GM19025 (cell line): ENCODE measurements around the gene HAGHL.
A peak's percentile ranks its signal among the peaks of the same experiment; 100 is the strongest.
"Not testable (repeated sequence)": the region's sequence is repeated elsewhere in the genome, so short reads cannot be mapped to it uniquely, and the experiment has no call there.

ENCODE experiments used
- ATAC-seq: cut with Tn5 transposase; IDR thresholded peaks from one replicate; pipeline ENCODE4 v1.9.1; 2021; ENCODE audit warnings: mild to moderate bottlenecking, low read depth, moderate library complexity; ENCODE audit not compliant: unreplicated experiment

Gene HAGHL

DNA sequence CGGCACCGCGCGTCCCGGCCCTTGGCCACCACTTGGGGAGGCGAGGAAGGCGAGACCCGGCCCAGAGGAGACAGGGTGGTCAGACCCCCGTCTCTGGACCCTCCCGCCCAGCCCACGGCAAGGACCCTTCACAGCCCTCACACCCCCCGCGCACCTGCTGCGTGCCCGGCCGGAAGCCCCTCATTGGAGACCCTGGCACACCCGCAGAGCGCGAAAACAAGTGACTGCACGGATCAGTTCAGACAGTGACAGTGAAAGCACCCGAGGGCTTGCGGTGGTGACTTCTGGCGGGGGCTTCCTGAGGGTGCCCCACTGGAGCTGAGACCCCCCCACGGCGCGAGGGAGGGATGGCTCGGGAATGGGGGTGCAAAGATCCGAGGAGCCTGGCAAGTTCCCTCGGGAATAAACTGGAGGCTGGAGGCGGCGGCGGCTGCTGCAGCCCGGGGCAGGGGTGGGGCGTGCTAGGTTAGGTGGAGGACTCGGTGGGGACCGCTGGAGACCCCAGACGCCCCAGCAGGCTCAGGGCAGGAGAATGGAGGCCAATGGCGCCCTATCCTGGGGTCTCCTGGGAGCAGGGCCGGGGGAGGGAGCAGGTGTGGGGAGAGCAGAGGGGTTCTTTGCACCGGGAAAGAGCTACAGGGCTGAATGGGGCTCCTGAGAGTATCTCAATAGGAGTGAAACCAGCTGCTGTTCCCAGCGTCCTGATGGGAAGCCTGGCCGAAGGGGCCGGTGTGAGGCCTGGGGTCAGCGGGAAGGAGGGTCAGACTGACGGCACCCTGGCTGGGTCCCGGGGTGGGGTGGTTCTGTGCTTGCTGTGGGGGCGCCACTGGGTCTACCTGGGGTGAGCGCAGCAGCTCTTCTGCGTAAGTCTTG is 20.5 kb upstream of the HAGHL start:
- ATAC-seq = no peak

DNA sequence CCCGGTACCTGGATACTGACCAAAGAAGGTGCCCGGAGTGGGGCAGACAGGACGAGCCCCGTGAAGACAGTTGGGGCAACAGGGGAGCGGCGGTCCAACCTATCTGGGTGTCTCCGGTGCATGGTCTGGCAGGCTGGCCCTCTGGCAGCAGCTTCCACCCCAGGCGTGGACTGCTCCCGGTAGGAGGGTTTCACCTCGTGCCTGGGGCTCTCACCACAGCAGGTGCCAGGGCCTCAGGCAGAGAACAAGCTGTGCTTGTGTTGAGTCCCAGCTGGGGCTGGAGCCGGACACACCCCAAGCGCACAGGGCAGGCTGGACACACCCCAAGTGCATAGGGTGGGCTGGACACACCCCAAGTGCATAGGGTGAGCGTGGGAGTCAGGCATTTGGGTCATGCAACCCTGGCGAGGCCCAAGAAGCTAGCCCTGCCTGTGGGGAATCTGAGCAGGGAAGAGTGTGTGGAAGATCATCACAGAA is 19.8 kb upstream of the HAGHL start:
- no peak for ATAC-seq

DNA sequence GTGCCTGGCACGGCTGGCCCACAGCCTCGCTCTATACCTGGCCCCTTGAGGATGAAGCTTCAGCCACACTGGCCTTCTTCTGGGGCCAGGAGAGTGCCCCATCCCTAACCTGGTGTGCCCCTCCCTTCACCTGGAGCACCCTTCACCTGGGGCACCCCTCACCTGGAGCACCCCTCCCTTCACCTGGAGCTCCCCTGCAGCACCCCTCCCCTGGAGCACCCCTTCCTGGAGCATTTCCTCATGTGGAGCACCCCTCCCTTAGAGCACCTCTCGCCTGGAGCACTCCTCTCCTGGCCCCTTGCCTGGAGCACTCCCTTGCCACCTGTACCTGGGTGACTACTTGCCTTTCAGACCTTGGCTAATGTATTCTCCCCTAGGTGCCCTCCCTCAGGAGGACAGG is 18.9 kb upstream of the HAGHL start:
- ATAC-seq = no peak

DNA sequence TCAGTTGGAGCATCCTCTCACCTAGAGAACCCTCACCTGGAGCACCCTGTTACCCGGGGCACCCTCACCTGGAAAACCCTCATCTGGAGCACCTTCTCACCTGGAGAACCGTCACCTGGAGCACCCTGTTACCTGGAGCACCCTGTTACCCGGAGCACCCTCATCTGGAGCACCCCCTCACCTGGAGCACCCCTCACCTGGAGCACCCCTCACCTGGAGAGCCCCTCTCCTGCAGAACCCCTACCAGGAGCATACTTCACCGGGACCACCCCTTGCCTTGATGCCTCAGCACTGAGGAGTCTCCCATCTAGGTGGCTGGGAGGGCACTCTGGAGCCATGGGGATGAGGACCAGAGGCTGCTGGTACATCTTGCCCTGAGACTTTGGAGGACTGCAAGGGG is 17.9 kb upstream of the HAGHL start:
- ATAC-seq = no peak

DNA sequence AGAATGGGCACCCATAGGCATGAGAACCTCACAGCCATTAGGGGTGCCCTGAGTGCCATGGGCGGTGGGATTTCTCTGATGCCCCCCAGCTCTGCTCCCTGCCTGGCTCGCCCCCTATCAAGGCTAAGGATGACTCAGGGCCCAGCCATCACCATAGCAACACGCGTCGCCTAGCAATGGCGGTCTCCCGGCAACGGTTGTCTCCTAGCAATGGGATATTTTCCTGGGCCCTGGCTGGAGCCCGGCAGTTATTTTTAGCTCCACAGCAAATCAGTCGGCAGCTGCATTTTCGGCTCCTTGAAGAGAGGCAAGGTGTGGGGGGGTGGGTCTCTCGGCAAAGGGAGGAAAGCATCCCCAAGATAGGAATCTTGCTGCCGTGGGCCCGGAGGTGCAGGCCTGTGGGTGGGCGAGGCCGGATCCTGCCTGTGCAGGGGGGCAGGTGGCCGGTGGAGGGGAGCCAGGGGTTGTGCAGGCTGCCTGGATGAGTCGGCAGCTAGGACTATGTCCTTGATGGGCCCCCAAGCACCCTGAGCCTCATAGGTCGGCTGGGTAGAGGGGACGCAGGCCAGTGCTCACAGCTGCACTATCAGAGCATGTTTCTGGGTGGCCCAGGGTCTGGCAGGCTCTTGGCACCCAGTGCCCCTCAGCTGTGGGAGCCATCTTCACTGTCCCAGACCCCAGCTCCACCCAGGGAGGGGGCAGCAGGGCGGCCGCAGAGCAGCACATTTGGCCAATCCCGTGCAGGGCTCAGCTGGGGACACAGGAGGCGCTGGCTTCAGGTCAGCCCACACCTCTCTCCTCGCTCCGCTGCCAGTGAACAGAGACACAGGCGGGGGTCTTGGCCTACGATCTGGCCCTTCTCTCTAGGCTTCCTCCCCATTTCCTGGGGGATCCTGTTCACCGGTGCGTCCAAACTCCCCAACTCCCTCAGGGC is 17.1 kb upstream of the HAGHL start:
- no peak for ATAC-seq

DNA sequence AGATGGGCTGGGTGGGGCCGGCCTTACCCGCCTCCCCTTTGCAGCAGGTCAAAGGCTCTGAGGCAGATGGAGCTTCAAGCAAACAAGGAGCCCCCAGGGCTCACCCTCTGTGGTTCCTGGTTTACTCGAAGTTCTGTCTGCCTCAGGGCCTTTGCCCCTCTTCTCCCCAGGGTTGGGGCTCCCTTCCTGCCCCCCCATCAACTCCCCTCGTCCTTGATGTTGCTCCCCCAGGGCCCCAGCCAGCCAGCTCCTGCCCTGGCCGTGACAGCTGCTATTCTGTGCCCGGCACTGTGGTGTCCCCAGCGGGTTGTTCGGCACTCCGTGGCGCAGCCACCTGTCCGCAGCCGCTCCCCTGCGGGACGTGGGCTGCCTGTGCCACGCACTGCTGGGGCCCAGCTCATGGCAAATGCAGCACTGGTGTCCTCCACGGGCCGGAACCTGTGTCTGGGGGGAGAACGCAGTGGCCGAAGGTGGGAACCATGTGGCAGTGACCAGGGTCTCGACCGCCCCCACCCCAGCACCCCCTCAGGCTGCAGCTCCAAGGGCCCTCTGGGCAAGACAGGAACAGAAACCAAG is 16.3 kb upstream of the HAGHL start:
- ATAC-seq = no peak

DNA sequence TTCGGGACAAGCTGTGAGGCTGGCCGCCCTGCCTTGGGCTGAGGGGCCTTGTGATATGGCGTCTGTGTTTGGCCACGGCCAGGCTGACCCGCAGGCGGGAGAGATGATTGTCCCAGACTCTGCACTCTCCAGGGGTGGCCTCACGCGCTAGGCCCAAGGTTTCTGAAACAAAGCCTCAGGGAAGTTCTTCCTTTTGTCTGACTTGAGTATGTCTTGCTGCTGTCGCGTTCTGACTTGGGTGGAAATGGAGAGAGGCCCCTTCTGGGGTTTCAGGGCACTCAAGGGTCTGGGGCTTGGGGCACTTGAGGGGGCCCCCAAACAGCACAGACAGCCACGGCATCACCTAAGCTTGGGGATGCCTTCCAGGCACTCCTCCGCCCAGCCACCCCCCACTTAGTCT is 15.8 kb upstream of the HAGHL start:
- no peak for ATAC-seq

DNA sequence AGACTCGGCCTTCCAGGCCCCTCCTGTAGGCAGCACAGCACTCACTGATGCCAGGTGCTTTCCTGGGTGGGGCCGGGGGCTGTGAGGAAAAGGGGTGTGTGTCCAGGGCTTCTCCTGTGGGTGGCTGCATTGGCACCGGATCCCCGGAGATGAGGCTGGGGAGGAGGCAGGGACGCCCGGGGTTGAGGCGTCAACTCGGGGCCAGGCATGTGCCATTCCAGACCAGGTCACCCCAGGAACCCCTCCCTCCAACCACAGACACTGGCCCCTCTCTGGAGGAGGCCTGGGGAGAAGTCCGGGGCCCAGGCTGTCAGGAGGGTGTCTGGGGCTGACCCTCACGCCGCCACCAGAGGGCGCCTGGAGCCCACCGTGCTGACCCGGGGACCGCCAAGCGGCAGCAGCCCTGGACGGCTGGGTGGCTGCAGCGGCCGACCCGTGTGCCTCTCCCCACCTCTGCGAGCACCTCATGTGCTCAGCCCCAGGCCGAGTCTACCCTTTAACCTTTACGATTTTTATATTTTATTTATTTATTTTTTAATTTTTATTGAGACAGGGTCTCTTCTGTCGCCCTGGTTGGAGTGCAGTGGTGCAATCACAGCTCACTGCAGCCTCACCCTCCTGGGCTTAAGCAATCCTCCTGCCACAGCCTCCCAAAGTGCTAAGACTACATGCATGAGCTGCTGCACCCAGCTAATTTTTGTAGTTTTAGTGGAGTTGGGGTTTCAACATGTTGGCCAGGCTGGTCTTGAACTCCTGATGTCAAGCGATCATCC is 15.2 kb upstream of the HAGHL start:
- ATAC-seq = no peak

DNA sequence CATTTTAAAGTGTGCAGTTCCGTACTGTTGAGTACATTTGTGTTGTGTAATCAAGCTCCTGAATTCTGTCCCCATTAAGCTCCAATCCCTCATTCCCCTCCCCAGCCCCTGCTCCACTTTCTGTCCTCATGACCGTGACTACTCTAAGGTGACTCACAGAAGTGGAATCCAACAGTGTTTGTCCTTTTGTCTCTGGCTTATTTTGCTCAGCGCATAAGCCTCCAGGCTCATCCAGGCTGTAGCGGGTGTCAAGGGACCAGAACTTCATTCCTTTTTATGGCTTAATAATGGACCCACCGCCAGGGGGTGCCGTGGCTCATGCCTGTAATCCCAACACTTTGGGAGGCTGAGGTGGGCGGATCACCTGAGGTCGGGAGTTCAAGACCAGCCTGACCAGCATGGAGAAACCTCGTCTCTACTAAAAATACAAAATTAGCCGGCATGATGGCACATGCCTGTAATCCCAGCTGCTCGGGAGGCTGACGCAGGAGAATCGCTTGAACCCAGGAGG is 14.1 kb upstream of the HAGHL start:
- ATAC-seq = not testable (repeated sequence)

DNA sequence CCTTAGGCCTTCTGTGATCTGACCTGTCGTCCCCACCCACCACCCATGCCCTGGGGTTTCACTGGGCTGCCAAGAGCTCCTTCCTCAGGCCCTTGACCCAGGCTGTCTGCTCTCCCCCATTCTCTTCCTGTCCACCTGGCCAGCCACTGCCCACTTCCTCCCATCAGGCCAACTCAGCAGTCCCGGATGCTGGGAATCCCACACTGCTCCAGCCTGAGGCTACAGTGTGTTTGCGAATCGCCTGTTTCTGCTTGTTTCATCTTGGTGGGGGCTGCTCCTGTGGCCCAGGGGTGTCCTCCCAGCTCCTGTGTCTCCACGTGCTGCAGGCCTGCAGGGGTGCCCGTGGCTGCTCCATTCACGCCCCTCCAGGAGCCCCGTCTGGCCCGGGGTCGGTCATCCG is 12.8 kb upstream of the HAGHL start:
- ATAC-seq = no peak

DNA sequence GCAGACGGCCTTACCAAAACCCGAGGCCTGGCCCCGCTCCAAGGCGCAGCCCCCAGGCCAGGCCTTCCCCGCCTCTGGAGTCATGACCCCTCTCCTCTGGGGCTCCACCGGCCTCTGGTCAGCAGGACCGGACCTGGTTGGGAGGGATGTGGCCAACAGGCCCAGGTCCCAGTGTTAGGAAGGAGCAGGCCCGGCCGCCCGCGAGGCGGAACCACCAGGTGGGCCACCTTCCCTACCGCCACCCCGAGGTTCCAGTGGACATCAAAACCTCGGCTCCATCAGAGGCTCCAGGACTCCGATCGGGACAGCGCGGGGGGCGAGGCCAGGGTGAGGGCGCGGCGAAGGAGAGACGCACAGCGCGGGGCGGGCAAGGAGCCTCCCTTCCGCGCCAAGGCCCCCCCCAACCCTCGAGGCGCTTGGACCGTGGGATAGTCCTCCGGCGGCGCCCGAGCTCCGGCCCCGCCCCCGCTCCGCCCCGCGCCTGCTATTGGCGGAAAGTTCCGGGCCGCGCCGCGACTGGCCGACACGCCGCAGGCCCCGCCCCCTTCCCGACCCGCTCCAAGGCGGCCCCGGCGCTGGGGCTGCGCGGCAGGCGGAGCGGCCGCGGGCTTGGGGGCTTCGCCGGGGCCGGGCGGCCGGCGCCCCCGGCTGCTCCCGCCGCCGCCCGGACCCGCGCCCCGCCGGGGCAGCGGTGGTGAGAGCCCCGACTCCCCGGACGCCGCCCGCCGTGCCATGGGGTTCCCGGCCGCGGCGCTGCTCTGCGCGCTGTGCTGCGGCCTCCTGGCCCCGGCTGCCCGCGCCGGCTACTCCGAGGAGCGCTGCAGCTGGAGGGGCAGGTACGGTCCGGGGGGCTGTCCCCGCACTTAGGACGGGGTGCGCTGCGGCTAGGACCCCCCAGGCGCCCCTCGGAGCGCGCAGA is 12.1 kb upstream of the HAGHL start, which contains the start of gene METRN:
Gene METRN (plus strand): TSS at position 561 of the 919 bp plus-strand sequence. CDS start 172 bp downstream, at position 733.
- peak; percentile 84 for ATAC-seq

DNA sequence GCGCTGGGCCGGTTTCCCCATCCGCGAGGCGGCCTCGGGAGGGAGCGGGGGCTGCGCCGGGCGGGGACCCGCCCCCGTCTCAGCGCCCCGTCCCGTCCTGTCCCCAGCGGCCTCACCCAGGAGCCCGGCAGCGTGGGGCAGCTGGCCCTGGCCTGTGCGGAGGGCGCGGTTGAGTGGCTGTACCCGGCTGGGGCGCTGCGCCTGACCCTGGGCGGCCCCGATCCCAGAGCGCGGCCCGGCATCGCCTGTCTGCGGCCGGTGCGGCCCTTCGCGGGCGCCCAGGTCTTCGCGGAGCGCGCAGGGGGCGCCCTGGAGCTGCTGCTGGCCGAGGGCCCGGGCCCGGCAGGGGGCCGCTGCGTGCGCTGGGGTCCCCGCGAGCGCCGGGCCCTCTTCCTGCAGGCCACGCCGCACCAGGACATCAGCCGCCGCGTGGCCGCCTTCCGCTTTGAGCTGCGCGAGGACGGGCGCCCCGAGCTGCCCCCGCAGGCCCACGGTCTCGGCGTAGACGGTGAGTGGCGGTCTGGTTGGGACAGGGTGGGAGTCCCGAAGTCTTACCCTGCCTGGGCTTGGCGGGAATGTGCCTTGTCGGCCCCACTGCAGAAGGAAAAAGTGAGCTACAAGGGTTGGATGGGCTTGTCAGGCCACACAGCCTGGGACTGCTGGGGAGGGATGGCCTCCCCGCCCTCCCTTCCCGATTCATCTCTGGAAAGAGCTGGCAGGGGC is 11.3 kb upstream of the HAGHL start:
- peak; percentile 8 for ATAC-seq

DNA sequence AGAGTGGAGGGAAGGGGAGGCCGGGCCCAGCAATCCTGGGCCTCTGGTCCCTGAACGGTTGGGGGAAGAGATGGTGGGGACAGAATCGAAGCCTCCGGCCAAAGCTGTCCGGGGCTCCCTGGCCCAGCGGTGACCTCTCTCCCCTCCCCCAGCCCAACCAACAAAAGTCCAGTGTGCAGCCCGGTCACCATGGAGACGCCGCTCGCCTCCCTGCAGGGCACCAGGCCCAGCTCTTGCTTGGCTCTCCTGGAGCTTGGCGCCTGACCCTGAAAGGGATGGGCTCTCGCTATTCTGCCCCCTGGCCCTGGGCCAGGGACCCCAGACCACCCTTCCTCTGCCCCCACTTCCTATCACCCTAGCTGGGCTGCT is 10.7 kb upstream of the HAGHL start:
- ATAC-seq = no peak

DNA sequence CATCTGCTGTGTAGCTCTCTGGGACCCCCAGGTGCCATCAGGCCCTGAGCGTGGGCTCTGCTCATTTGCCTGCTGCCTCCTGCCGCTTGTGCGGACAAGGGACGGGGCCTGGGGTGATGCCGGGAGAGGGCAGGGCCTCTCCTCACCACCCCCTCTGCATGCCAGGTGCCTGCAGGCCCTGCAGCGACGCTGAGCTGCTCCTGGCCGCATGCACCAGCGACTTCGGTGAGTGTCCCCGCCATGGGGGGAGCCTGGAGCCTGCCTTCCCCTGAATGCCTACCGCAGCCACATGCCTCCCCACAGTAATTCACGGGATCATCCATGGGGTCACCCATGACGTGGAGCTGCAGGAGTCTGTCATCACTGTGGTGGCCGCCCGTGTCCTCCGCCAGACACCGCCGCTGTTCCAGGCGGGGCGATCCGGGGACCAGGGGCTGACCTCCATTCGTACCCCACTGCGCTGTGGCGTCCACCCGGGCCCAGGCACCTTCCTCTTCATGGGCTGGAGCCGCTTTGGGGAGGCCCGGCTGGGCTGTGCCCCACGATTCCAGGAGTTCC is 10.1 kb upstream of the HAGHL start:
- no peak for ATAC-seq

DNA sequence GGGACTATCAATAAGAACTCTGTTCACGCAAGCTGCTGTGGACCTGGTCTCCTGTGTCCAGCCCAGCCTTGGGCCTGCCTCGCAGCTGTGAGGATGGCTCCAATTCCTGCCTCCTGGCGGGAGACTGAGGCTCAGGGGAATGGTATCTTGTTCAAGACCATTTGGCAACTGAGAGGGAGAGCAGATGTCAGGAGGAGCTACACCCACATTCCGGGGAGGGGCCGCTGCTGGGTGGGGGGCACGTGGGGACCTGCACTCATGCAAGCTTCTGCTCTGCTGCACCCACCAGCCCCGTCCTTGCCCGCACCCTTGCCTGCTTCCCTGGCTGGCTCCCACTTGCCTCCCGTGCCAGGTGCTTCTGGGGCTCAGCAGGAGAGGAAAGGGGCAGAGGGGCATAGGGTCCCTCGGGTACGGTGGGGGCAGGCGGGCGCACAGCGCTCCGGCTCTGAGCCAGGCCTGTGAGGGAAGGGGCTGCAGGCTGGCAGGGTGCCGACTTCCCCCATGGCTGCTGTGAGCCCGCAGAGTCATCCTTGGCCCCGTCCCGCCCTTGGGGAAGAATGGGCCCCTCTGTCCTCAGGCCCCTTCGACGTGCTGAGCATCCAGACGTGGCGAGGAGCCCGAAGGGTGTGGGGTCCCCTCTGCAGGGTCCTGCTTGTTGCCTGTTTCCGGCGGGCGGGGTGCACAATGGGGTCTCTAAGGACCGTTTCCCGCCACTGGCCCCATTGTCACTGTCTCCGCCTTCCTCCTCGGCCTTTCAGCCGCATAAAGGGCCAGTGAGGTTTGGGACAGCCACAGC is 9.3 kb upstream of the HAGHL start:
- ATAC-seq = no peak

DNA sequence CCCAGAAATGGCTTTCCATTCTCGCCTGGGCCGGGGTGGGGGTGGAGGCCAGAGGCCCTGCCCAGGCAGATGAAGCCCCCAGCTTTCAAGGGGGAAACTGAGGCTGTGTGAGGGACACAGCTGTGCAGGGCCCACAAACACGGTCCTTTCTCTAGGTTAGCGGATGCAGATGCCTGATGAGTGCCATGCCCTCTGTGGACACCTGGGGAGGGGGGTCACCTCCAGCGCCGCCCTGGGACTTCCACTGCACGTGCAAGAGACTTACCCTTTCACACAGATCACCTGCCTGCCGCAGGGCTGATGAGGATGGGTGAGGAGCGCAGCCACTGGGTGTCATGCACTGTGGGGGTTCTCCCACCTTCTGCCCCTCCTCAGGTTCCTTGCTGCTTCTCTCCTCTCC is 8.5 kb upstream of the HAGHL start:
- no peak for ATAC-seq

DNA sequence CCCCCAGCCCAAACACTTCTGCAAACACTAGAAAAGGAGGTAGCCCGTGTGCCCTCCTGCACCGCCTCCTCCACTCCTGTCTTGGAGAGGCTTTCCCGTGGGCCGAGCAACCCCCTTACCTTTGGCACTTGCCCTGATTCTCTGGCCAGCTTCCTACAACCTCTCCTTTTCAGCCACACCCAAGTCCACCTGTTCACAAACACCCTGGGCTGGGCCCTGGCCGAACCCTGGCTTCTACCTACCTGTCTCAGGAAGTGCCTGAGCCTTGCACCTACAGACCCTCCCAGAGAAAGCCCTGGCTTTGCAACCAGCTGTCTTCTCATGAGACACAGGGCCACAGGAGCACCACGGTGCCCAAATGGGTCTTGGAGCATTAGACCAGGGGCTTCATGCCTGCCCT is 8.0 kb upstream of the HAGHL start:
- ATAC-seq = no peak
